ENCODE data around the gene PRKN. TPM values are rescaled to one million over a fixed set of nuclear protein-coding genes. Genes with fewer than 3 reads are reported as not detected.

PRKN gene
- polyA plus RNA-seq, 1 experiment: 0.71 TPM

DNA sequence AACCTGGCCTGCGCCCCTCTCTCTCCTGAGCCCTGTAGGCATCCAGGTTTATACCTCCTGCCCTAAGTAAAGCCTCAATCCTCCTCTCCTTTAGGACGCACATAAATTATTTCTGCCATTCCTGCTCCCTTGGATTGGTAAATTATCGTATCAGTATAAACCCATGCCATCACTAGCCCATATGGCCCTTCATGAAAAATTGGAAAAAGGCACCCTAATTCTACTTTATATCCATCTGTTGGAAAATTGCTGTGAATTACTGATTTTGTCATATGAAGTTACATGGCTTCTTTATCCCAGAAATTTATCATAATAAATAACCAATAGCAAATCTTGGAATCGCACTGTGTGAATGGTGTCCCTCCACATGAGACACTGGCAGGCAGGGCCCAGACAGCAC is 395.2 kb downstream of the PRKN start:
- Histone ChIP-seq H3K4me3 (ENCODE audit: low read depth, low read length) (no peak overlapping the region), H3K36me3 (ENCODE audit: control insufficient read depth, insufficient read depth, low read length) (no peaks in the 10 kb centered on the region), H3K27me3 (ENCODE audit: control insufficient read depth, insufficient read depth, low read length) (no peaks in the 10 kb centered on the region)
- ChIA-PET CTCF (no interaction called here), POLR2A (no interaction called here)
- no peak for DNase-seq (ENCODE audit: low read depth)
- TF ChIP-seq, protein P1, sequence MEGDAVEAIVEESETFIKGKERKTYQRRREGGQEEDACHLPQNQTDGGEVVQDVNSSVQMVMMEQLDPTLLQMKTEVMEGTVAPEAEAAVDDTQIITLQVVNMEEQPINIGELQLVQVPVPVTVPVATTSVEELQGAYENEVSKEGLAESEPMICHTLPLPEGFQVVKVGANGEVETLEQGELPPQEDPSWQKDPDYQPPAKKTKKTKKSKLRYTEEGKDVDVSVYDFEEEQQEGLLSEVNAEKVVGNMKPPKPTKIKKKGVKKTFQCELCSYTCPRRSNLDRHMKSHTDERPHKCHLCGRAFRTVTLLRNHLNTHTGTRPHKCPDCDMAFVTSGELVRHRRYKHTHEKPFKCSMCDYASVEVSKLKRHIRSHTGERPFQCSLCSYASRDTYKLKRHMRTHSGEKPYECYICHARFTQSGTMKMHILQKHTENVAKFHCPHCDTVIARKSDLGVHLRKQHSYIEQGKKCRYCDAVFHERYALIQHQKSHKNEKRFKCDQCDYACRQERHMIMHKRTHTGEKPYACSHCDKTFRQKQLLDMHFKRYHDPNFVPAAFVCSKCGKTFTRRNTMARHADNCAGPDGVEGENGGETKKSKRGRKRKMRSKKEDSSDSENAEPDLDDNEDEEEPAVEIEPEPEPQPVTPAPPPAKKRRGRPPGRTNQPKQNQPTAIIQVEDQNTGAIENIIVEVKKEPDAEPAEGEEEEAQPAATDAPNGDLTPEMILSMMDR (IDR thresholded peaks at IDR 0.05; ENCODE audit: insufficient read depth, low read depth, low read length): no peak

DNA sequence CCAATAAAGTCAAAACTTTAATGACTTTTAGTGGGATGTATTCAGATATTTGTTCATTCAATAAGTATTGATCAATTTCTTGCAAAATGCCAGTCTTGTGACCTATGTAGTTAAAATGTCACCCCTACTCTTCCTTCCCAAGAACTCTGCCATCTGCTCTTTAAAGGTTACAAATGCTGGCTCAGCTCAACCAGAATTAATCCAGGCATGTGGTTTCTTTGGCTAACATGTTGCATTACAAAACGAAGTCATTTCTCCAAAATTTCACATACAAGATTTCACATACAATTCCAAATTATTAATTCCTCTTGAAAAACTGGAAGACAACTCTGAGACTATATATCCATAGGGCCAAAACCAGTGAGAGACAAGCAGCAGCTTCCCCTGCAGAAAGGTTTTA is 395.7 kb downstream of the PRKN start:
- TF ChIP-seq, protein P1 (IDR thresholded peaks at IDR 0.05; ENCODE audit: insufficient read depth, low read depth, low read length): no peak
- ChIA-PET POLR2A (no interaction called here), CTCF (no interaction called here)
- Histone ChIP-seq H3K27me3 (ENCODE audit: control insufficient read depth, insufficient read depth, low read length) (no peaks in the 10 kb centered on the region), H3K36me3 (ENCODE audit: control insufficient read depth, insufficient read depth, low read length) (no peaks in the 10 kb centered on the region), H3K4me3 (ENCODE audit: low read depth, low read length) (no peak overlapping the region)
- no peak for DNase-seq (ENCODE audit: low read depth)

DNA sequence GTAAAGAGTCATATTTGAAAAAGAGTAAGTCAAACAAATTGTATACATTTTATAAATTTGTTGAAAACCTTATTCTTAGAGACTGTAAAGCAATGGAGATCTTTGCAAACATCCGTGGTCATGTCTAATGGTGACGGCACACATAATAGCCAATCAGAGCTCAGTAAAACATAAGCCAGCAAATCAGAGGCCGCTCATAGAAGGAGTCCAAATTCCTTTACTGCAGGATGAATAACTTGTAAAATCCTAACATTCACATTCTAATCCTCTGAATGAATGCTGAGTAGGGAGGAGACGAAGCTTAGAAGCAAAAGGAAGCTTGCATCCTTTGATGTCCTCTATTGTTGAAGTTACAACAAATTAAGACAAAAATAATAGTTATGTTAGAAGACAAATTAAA is 401.7 kb downstream of the PRKN start:
- POLR2A ChIA-PET: no interaction called here
- Histone ChIP-seq H3K27me3 (ENCODE audit: control insufficient read depth, insufficient read depth, low read length) (no peaks in the 10 kb centered on the region), H3K36me3 (ENCODE audit: control insufficient read depth, insufficient read depth, low read length) (no peaks in the 10 kb centered on the region), H3K4me3 (ENCODE audit: low read depth, low read length) (no peak overlapping the region)
- no peak for DNase-seq (ENCODE audit: low read depth)
- CTCF ChIA-PET: no interaction called here
- TF ChIP-seq, protein P1 (IDR thresholded peaks at IDR 0.05; ENCODE audit: insufficient read depth, low read depth, low read length): no peak

DNA sequence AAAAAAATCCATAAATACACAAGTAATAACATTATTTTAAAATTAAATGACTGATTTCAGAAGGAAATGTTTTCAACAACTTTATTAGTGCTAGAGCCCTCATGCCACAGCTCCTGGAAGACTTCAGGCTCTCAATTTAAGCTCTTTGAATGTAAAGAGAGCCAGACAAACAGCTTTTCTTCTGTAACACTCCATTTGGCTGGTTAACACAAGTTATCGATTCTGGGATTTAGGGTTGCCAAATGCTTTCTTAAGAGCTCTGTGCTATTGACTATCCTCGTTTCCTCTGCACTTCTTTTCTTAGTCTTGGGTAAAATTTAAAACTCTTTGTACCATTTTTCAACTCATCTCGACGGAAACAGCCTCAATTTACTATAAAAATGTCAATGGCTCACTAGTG is 402.5 kb downstream of the PRKN start:
- Histone ChIP-seq H3K4me3 (ENCODE audit: low read depth, low read length) (no peak overlapping the region), H3K36me3 (ENCODE audit: control insufficient read depth, insufficient read depth, low read length) (no peaks in the 10 kb centered on the region), H3K27me3 (ENCODE audit: control insufficient read depth, insufficient read depth, low read length) (no peaks in the 10 kb centered on the region)
- ChIA-PET POLR2A (no interaction called here), CTCF (no interaction called here)
- no peak for DNase-seq (ENCODE audit: low read depth)
- TF ChIP-seq, protein P1 (IDR thresholded peaks at IDR 0.05; ENCODE audit: insufficient read depth, low read depth, low read length): no peak

DNA sequence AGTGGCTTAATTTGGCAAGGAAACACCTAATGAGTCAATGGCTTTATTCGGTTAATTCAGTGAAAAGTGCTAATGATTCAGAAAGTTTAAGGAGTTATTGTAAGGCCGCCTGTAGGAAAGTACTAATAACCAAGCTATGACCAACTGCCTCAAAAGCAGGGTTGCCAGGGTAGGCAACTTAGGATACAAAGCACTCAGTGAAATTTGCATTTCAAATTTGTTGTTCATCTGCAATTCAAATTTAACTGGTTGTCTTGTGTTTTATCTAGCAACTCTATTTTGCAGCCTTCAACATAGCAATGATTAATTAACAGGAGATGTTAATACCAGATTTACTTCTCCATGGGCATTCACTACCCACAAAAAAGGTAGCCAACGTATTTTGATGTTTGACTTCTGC is 412.3 kb downstream of the PRKN start:
- Histone ChIP-seq H3K27me3 (ENCODE audit: control insufficient read depth, insufficient read depth, low read length) (no peaks in the 10 kb centered on the region), H3K36me3 (ENCODE audit: control insufficient read depth, insufficient read depth, low read length) (no peaks in the 10 kb centered on the region), H3K4me3 (ENCODE audit: low read depth, low read length) (no peak overlapping the region)
- TF ChIP-seq, protein P1 (IDR thresholded peaks at IDR 0.05; ENCODE audit: insufficient read depth, low read depth, low read length): no peak
- DNase-seq (ENCODE audit: low read depth): no peak
- POLR2A ChIA-PET: no interaction called here
- CTCF ChIA-PET: no interaction called here
